GM10266 (cell line): Measurements from ENCODE around the gene HOXD11.
A peak's percentile ranks its signal among the peaks of the same experiment; 100 is the strongest.

Experiments
- DNase-seq: peaks from one replicate; pipeline ENCODE4 v3.0.0; 2012; ENCODE audit errors: extremely low spot score
- CTCF ChIP-seq: IDR thresholded peaks from 2 replicates; pipeline ENCODE4 v1.5.1; 2012; ENCODE audit warnings: mild to moderate bottlenecking, low read depth; ENCODE audit not compliant: control insufficient read depth, insufficient read depth; ENCODE audit errors: missing control alignments

HOXD11 gene

GRCh38 chr2:176111309-176111663 is 4.2 kb downstream of the HOXD11 start:
- peak; percentile 78 for DNase-seq
- peak; percentile 70 for TF ChIP-seq CTCF

GRCh38 chr2:176111846-176112374 is 4.8 kb downstream of the HOXD11 start:
- DNase-seq: no peak
- no peak for TF ChIP-seq CTCF

GRCh38 chr2:176112375-176113302 is 5.6 kb downstream of the HOXD11 start:
- DNase-seq: no peak
- TF ChIP-seq CTCF: no peak

GRCh38 chr2:176114120-176114929 is 7.2 kb downstream of the HOXD11 start:
- DNase-seq: no peak

GRCh38 chr2:176114930-176115625 is 8.0 kb downstream of the HOXD11 start:
- no peak for TF ChIP-seq CTCF
- no peak for DNase-seq

More at GRCh38 chr2:176114120-176114929, 7.2 kb downstream of the HOXD11 start:
- TF ChIP-seq CTCF: no peak

GRCh38 chr2:176115883-176116813 is 9.1 kb downstream of the HOXD11 start, which contains the start of gene HOXD10:
Gene HOXD10, plus strand, starts transcription at chr2:176116778. Its CDS starts 56 bp downstream, at chr2:176116834.
- TF ChIP-seq CTCF: no peak
- DNase-seq: no peak
